K562 (cell line): ENCODE measurements around the gene KCNH3. TPM values are rescaled to one million over a fixed set of nuclear protein-coding genes. Genes with fewer than 3 reads are reported as not detected.

ENCODE experiments used
- ARNT ChIP-seq, 2 experiments: fragments of 450-650 bp; IDR thresholded peaks; 2 replicates each; pipeline ENCODE4 v1.6.1; 2016; ENCODE audit warnings: mild to moderate bottlenecking in 1 of 2
- ATF7 ChIP-seq: fragments of 450-650 bp; IDR thresholded peaks from 2 replicates; pipeline ENCODE4 v1.7.1; 2014; ENCODE audit warnings: mild to moderate bottlenecking, moderate library complexity
- FOXK2 ChIP-seq, 2 experiments: fragments of 450-650 bp; IDR thresholded peaks in 1 of 2; conservative IDR thresholded peaks in 1 of 2; 2 replicates each; pipeline ENCODE4 v1.6.1; 2016; ENCODE audit warnings: low read depth in 2 of 2, mild to moderate bottlenecking in 1 of 2
- FOXM1 ChIP-seq, 2 experiments: fragments of 450-650 bp in 1 of 2; sonication (generic) in 1 of 2; formaldehyde crosslinking in 1 of 2; IDR thresholded peaks; 2 replicates each; pipeline versions ENCODE4 v1.6.1 to v1.9.0; 2017 to 2022; ENCODE audit warnings: low read depth in 2 of 2, mild to moderate bottlenecking in 2 of 2, missing genetic modification reagents in 1 of 2, moderate library complexity in 1 of 2
- JUN ChIP-seq, 2 experiments: sonication (generic) in 1 of 2; formaldehyde crosslinking in 1 of 2; IDR thresholded peaks; 2 replicates each; pipeline versions ENCODE4 v1.6.1 to v1.8.0; 2012 to 2022; ENCODE audit warnings: borderline replicate concordance in 2 of 2, mild to moderate bottlenecking in 2 of 2, improper control_type of control experiment in 1 of 2, low read depth in 1 of 2, low read length in 1 of 2, missing genetic modification reagents in 1 of 2
- KDM5B ChIP-seq: fragments of 200-600 bp; sonication (generic); IDR thresholded peaks from 2 replicates; pipeline ENCODE4 v1.6.1; 2012; ENCODE audit warnings: low read depth, mild to moderate bottlenecking, moderate library complexity, low read length, control low read depth, inconsistent platforms; ENCODE audit not compliant: insufficient replicate concordance
- L3MBTL2 ChIP-seq: fragments of 450-650 bp; IDR thresholded peaks from 2 replicates; pipeline ENCODE4 v1.6.1; 2016; ENCODE audit warnings: mild to moderate bottlenecking, moderate library complexity
- PHF8 ChIP-seq: fragments of 200-600 bp; sonication (generic); IDR thresholded peaks from 2 replicates; pipeline ENCODE4 v1.6.1; 2012; ENCODE audit warnings: mixed run types, mild to moderate bottlenecking, inconsistent platforms, low read length, moderate library complexity, borderline replicate concordance
- PML ChIP-seq: IDR thresholded peaks from 2 replicates; pipeline ENCODE4 v1.6.1; 2012; ENCODE audit warnings: low read length, inconsistent platforms
- POLR2A ChIP-seq: fragments of 450-650 bp; conservative IDR thresholded peaks from 2 replicates; pipeline ENCODE4 v1.6.1; 2016
- POLR2AphosphoS2 ChIP-seq: IDR thresholded peaks from 2 replicates; pipeline ENCODE4 v1.6.1; 2012; ENCODE audit warnings: low read length, improper control_type of control experiment
- SIN3B ChIP-seq: fragments of 450-650 bp; IDR thresholded peaks from 2 replicates; pipeline ENCODE4 v1.6.1; 2017; ENCODE audit warnings: low read depth, mild to moderate bottlenecking, moderate library complexity
- TAF1 ChIP-seq: IDR thresholded peaks from 2 replicates; pipeline ENCODE4 v1.6.1; 2011; ENCODE audit warnings: mild to moderate bottlenecking, low read length, moderate library complexity; ENCODE audit not compliant: insufficient read depth, control insufficient read depth, severe bottlenecking; ENCODE audit errors: extremely low read depth
- TAF15 ChIP-seq: fragments of 200-400 bp; formaldehyde crosslinking; IDR thresholded peaks from 2 replicates; pipeline ENCODE4 v1.6.1; 2017; ENCODE audit warnings: mild to moderate bottlenecking, low read depth, low read length, moderate library complexity
- polyA plus RNA-seq, 8 experiments: library from polyadenylated mRNA; depleted of rRNA in 4 of 8; stranded (reverse) in 5 of 8; unstranded in 3 of 8; fragments of >200 nt; fragmentation: Nextera tagmentation in 2 of 8; fragmentation: Illumina TruSeq in 1 of 8; extraction: Ambion mirVana in 2 of 8; extraction: Trizol in 1 of 8; gene quantifications; 2 replicates each; pipeline versions ENCODE4 v1.2.1 to v1.2.3, GENCODE V29; 2011 to 2014; ENCODE audit warnings: inconsistent platforms in 1 of 8, missing spikeins in 1 of 8
- total RNA-seq, 7 experiments: library from RNA; depleted of rRNA in 6 of 7; stranded (reverse); fragments of >200 nt in 6 of 7; fragmentation: Illumina TruSeq in 2 of 7; extraction: Trizol in 2 of 7; gene quantifications; 2 replicates each; pipeline versions ENCODE4 v1.2.1 to v1.2.3, GENCODE V29; 2011 to 2021; ENCODE audit warnings: low replicate concordance in 1 of 7
- TF ChIP-seq, protein P1 (sequence below): fragments of 200-800 bp; sonication (Bioruptor generic); IDR thresholded peaks from 2 replicates; pipeline ENCODE4 v1.6.1; 2017; ENCODE audit warnings: missing genetic modification characterization, missing compliant biosample characterization
- TF ChIP-seq, protein P2 (sequence below), 2 experiments: fragments of 450-650 bp; IDR thresholded peaks; 2 replicates each; pipeline ENCODE4 v1.6.1; 2018; ENCODE audit warnings: mild to moderate bottlenecking in 2 of 2, low read depth in 1 of 2; ENCODE audit not compliant: partially characterized antibody in 2 of 2
- TF ChIP-seq, protein P3 (sequence below): sonication (generic); formaldehyde crosslinking; IDR thresholded peaks from 2 replicates; pipeline ENCODE4 v1.8.0; 2022; ENCODE audit warnings: mild to moderate bottlenecking, low read depth, missing genetic modification reagents

The KCNH3 gene
- total and polyA plus RNA-seq, 9 of the 15 experiments (the other 6 are each of a cell fraction or from before 2014, with no cell fraction given) = 0.01 to 0.09 TPM; not detected in 7

DNA sequence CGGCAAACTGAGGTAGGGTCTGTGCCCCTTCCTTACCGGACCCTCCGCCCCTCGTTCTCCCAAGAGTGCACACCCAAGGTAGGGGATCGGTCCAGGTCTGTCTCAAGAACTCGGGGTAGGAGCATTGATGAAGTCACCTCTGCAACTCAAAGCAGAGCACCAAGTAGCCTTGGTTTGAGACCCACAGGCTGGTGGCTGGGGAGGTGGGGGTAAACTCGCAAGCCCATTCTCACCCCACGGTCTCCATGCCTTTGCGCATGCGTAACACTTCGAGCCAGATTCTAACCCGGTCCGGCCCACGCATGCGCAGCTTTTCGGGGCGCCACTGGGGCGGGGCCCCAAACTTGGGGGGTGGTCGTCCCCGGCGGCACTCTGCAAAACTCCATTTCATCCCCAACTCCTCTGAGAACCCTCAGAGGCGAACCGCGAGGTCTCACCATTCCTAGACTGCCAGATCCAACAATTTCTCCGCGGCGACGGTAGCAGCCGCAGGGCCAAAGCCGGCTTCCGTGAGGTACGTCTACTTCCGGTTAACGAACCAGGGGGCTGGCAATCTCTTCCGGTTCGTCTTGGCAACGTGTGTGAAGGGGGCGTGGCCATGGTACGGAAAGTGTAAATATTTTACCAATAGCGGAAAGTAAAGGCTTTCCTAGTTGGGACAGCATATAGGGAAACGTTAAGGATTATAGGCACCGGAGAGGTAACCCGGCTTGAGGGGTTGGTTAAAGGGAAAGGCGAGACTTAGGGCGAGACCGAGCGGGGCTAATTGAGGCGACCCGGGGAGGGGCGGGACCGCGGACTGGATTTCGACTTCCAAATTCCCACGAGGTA is 29.0 kb downstream of the KCNH3 start, which contains the start of gene MCRS1 (continued):
- TF ChIP-seq, protein P1, sequence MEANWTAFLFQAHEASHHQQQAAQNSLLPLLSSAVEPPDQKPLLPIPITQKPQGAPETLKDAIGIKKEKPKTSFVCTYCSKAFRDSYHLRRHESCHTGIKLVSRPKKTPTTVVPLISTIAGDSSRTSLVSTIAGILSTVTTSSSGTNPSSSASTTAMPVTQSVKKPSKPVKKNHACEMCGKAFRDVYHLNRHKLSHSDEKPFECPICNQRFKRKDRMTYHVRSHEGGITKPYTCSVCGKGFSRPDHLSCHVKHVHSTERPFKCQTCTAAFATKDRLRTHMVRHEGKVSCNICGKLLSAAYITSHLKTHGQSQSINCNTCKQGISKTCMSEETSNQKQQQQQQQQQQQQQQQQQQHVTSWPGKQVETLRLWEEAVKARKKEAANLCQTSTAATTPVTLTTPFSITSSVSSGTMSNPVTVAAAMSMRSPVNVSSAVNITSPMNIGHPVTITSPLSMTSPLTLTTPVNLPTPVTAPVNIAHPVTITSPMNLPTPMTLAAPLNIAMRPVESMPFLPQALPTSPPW (CRISPR knock-in tag) = peak; percentile 80
- TF ChIP-seq FOXM1 (IDR thresholded peaks at IDR 0.05; ENCODE audit: low read depth) (peak; percentile 25; the same call in 1 of the 2 replicates), FOXM1 (CRISPR knock-in tag; IDR thresholded peaks at IDR 0.05; ENCODE audit: low read depth) (no peak), PHF8 (peak; percentile 100), ATF7 (peak; percentile 81), POLR2A (peak; percentile 98), ARNT (IDR thresholded peaks at IDR 0.05) (peak in 1 of 2 experiments; percentile 33; a peak in 1 of 4 replicates), L3MBTL2 (peak; percentile 78), PML (peak; percentile 92), TAF15 (no peak), JUN (IDR thresholded peaks at IDR 0.05; ENCODE audit: borderline replicate concordance, low read depth, low read length) (no peak; the same call in 1 of the 2 replicates), JUN (CRISPR knock-in tag; IDR thresholded peaks at IDR 0.05; ENCODE audit: borderline replicate concordance) (peak; percentile 73; the same call in 1 of the 2 replicates), KDM5B (peak; percentile 57), SIN3B (peak; percentile 78), TAF1 (peak; percentile 94), POLR2AphosphoS2 (0 out of 2 replicates have a peak, but pooled peaks have one; percentile 56), FOXK2 (conservative IDR thresholded peaks at IDR 0.05 in 1 of 2, IDR thresholded peaks at IDR 0.05 in 1 of 2; ENCODE audit: low read depth in 2 of 2) (peak; percentile 79 to 87; a peak in 3 of 4 replicates)
- TF ChIP-seq, protein P2, sequence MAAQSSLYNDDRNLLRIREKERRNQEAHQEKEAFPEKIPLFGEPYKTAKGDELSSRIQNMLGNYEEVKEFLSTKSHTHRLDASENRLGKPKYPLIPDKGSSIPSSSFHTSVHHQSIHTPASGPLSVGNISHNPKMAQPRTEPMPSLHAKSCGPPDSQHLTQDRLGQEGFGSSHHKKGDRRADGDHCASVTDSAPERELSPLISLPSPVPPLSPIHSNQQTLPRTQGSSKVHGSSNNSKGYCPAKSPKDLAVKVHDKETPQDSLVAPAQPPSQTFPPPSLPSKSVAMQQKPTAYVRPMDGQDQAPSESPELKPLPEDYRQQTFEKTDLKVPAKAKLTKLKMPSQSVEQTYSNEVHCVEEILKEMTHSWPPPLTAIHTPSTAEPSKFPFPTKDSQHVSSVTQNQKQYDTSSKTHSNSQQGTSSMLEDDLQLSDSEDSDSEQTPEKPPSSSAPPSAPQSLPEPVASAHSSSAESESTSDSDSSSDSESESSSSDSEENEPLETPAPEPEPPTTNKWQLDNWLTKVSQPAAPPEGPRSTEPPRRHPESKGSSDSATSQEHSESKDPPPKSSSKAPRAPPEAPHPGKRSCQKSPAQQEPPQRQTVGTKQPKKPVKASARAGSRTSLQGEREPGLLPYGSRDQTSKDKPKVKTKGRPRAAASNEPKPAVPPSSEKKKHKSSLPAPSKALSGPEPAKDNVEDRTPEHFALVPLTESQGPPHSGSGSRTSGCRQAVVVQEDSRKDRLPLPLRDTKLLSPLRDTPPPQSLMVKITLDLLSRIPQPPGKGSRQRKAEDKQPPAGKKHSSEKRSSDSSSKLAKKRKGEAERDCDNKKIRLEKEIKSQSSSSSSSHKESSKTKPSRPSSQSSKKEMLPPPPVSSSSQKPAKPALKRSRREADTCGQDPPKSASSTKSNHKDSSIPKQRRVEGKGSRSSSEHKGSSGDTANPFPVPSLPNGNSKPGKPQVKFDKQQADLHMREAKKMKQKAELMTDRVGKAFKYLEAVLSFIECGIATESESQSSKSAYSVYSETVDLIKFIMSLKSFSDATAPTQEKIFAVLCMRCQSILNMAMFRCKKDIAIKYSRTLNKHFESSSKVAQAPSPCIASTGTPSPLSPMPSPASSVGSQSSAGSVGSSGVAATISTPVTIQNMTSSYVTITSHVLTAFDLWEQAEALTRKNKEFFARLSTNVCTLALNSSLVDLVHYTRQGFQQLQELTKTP (IDR thresholded peaks at IDR 0.05; ENCODE audit: low read depth in 1 of 2, partially characterized antibody in 2 of 2) = peak in 1 of 2 experiments; percentile 64
- TF ChIP-seq, protein P3, sequence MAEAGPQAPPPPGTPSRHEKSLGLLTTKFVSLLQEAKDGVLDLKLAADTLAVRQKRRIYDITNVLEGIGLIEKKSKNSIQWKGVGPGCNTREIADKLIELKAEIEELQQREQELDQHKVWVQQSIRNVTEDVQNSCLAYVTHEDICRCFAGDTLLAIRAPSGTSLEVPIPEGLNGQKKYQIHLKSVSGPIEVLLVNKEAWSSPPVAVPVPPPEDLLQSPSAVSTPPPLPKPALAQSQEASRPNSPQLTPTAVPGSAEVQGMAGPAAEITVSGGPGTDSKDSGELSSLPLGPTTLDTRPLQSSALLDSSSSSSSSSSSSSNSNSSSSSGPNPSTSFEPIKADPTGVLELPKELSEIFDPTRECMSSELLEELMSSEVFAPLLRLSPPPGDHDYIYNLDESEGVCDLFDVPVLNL (CRISPR knock-in tag) = no peak
